Mucosa of descending colon (tissue), 3 donors: ENCODE measurements around the gene CADM2. TPM values are rescaled to one million over a fixed set of nuclear protein-coding genes. Genes with fewer than 3 reads are reported as not detected.

Experiments used
- ATAC-seq: fragments of 200-7000 bp; cut with Tn5 transposase; one replicate; pipeline ENCODE4 v1.9.1; 2020; ENCODE audit warnings: mild to moderate bottlenecking, moderate library complexity
- DNase-seq, 3 donors: peaks; one replicate each; pipeline ENCODE4 v3.0.0-alpha.2; 2020
- H3K36me3 ChIP-seq: fragments of 200-600 bp; one replicate; pipeline ENCODE4 v1.8.0; 2021; ENCODE audit warnings: low read depth, mild to moderate bottlenecking
- H3K4me1 ChIP-seq: fragments of 200-600 bp; one replicate; pipeline ENCODE4 v1.8.0; 2021; ENCODE audit warnings: low read depth, mild to moderate bottlenecking
- H3K4me3 ChIP-seq: fragments of 200-600 bp; one replicate; pipeline ENCODE4 v1.8.0; 2021; ENCODE audit warnings: mild to moderate bottlenecking
- H3K9me3 ChIP-seq: fragments of 200-600 bp; one replicate; pipeline ENCODE4 v1.8.0; 2021; ENCODE audit warnings: mild to moderate bottlenecking
- intact Hi-C, 2 donors: fragments of 100-400 bp; cut with DNase I in 1 of 2; cut with micrococcal nuclease in 1 of 2; formaldehyde crosslinking; loops; one replicate each; pipeline versions ENCODE4 v1.11.0 to v1.11.1; 2022; cut with DNase I, micrococcal nuclease
- total RNA-seq, 3 donors: library from RNA; stranded (reverse); fragmentation: NEBNext Ultra II Directional in 2 of 3; extraction: Animal tissue kit (Norgen Biotek cat#: 25700) in 2 of 3; gene quantifications; one replicate each; pipeline versions ENCODE4 v1.2.1 to v1.2.4, GENCODE V29; 2021 to 2023
- TF ChIP-seq, protein P1 (sequence below): fragments of 200-600 bp; IDR thresholded peaks from one replicate; pipeline ENCODE4 v1.8.0; 2022; ENCODE audit warnings: antibody characterized with exemption, mild to moderate bottlenecking
- donor health status: DM: no; HTN: no; CAD: no; lungs with moderate emphysema.
- donor health status: DM: no; HTN: no; CAD: no.
- donor health status: DM: no; HTN: yes; CAD: no.

Gene CADM2
- total RNA-seq, 3 donors from 2014 or later = 0.67 to 12.8 (median 1.2) TPM

DNA sequence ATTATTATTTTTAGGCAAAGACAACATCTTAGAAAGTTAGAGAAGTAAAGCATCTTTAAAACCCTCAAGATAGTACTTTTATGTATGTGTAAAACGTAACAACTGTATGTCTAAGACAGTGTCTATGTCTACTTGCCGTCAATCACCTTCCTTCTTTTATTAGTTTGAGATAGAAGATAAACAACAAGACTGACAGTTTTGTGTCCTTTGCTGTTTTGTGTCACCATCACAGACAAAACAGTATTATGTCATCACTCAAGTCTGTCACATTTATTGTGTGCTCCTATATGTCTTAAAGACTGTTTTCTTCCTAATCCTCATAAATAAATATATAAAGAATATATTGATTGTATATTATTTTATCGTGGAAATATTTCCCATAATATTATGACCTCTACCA lies 908.3 kb downstream of the CADM2 start:
- TF ChIP-seq, protein P1, sequence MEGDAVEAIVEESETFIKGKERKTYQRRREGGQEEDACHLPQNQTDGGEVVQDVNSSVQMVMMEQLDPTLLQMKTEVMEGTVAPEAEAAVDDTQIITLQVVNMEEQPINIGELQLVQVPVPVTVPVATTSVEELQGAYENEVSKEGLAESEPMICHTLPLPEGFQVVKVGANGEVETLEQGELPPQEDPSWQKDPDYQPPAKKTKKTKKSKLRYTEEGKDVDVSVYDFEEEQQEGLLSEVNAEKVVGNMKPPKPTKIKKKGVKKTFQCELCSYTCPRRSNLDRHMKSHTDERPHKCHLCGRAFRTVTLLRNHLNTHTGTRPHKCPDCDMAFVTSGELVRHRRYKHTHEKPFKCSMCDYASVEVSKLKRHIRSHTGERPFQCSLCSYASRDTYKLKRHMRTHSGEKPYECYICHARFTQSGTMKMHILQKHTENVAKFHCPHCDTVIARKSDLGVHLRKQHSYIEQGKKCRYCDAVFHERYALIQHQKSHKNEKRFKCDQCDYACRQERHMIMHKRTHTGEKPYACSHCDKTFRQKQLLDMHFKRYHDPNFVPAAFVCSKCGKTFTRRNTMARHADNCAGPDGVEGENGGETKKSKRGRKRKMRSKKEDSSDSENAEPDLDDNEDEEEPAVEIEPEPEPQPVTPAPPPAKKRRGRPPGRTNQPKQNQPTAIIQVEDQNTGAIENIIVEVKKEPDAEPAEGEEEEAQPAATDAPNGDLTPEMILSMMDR = no peak
- H3K36me3 ChIP-seq = no peaks in the 10 kb centered on the region
- DNase-seq (no peak), ATAC-seq (no peak)
- H3K4me3 ChIP-seq = no peak overlapping the region
- no peaks in the 10 kb centered on the region for H3K9me3 ChIP-seq
- H3K4me1 ChIP-seq = no peaks in the 10 kb centered on the region
- intact Hi-C loops = no loop called here

DNA sequence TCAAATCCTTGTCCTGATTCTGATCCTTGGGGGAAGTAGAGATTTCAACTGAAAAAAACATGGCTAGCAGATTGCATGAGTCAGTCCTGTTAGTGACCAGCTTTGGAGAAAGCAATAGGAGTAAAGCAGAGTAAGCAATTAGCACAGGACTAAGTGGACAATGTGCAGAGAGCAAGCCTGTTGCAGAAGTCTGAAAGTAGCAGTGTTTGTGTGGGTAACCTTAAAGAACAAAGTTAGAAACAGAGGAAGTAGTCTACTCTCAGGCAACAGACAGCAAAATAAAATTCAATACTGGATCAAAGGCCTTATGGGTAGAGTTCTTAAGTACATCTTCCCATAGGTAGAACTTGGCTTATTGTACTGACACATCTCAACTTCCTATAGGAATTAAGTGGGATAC lies 916.8 kb downstream of the CADM2 start:
- no peaks in the 10 kb centered on the region for H3K9me3 ChIP-seq
- DNase-seq (no peak), ATAC-seq (no peak)
- H3K4me3 ChIP-seq = no peak overlapping the region
- intact Hi-C loops = no loop called here
- no peaks in the 10 kb centered on the region for H3K4me1 ChIP-seq
- TF ChIP-seq, protein P1 = no peak
- H3K36me3 ChIP-seq = no peaks in the 10 kb centered on the region

DNA sequence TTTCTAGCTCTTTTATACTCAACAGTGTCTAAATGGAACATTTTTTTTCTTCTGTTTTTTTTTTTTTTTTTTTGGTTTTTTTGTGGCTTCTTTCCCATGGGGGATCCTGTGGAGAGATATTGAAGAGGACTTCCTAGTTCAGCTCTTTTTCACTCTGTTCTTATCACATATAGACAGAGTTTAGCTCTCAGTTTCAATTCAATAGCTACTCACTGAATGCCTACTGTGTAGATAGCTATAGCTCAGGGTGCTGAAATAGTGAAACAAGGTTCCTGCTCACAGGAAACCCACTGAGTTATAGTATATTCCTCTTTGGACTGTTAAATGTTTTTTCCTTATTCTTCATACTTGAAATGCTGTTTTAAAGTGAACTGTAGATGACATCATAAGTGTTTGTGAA lies 918.8 kb downstream of the CADM2 start:
- Histone ChIP-seq H3K4me3 (no peak overlapping the region), H3K4me1 (no peaks in the 10 kb centered on the region), H3K36me3 (no peaks in the 10 kb centered on the region), H3K9me3 (no peaks in the 10 kb centered on the region)
- TF ChIP-seq, protein P1 = no peak
- ATAC-seq = no peak
- intact Hi-C loops = no loop called here
- DNase-seq = no peak

DNA sequence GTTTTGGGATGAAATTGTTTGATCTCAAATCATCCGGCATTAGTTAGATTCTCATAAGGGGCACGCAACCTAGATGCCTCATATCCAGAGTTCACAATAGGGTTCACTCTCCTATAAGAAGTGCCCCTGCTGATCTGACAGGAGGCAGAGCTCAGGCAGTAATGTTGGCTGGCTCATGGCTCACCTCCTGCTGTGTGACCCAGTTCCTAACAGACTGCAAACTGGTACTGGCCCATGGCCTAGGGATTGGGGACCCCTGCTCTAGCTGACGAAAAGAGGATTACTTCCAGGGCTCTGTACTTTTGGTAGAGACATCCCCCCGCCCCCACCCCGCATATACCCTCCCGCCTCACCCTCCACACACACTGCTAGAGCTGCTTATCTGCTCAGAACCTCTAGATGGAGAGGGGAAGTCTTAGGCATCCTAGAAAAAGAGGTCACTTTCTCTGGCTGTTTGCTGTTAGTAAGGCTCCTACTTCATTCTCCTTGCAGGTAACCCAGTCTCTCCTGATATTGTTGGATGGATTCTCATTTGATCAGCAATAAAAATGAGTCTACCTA lies 923.1 kb downstream of the CADM2 start:
- TF ChIP-seq, protein P1 = no peak
- DNase-seq = no peak
- H3K4me3 ChIP-seq = no peak overlapping the region
- no peaks in the 10 kb centered on the region for H3K4me1 ChIP-seq
- no peaks in the 10 kb centered on the region for H3K36me3 ChIP-seq
- H3K9me3 ChIP-seq = no peaks in the 10 kb centered on the region
- ATAC-seq = no peak
- intact Hi-C loops = no loop called here

DNA sequence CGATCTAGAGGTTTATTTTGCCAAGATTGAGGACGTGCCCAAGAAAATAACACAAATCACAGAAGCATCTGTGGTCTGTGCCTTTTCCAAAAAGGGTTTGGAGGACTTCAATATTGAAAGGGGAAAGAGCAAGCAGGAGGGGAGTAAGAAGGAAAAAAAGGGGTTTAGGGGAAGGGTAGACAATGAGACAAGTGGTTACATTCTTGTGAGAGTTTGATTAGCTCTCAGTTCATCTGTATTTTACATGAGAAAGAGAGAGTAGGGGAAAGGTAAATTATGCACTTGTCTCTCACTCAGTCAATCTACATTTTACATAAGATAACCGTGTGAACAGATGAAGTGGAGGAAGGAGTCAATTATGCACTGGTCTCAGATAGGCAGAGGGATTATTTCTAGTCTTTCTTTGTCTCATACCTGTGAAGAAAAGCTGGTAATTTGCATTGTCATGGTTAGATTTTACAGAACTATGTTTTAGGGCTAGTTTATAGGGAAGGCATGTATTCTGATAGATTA lies 931.3 kb downstream of the CADM2 start:
- intact Hi-C loops = no loop called here
- DNase-seq = no peak
- no peak for ATAC-seq
- Histone ChIP-seq H3K9me3 (no peaks in the 10 kb centered on the region), H3K36me3 (no peaks in the 10 kb centered on the region), H3K4me1 (no peaks in the 10 kb centered on the region), H3K4me3 (no peak overlapping the region)
- TF ChIP-seq, protein P1 = no peak

DNA sequence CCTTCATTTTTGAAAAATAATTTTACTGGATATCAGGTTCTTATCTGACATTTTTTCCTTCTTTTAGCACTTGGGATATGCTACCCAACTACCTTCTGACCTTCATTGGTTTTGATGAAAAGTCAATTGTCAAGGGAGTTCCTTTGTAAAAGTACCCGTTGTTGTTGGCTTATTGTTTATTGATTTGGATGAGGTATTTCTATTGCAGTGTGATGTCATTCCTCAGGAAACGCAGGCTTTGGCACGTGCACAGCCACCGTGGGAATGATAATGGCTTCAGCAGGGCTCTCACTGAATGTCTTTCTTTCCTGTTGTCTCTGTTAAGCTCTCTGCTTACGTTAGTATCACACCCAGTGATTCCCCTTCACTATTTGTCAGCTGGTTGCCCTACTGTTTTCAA lies 944.6 kb downstream of the CADM2 start:
- ATAC-seq (no peak), DNase-seq (no peak)

More for the DNA sequence above, 944.6 kb downstream of the CADM2 start:
- Histone ChIP-seq H3K9me3 (no peaks in the 10 kb centered on the region), H3K36me3 (no peaks in the 10 kb centered on the region), H3K4me1 (no peaks in the 10 kb centered on the region), H3K4me3 (no peak overlapping the region)
- TF ChIP-seq, protein P1 = no peak
- intact Hi-C loops = no loop called here
